Measurements from ENCODE around the gene ZBTB37. TPM values are rescaled to one million over a fixed set of nuclear protein-coding genes. Genes with fewer than 3 reads are reported as not detected.
"Not testable (repeated sequence)": the region's sequence is repeated elsewhere in the genome, so short reads cannot be mapped to it uniquely, and the experiment has no call there.

The ZBTB37 gene
- total and polyA plus RNA-seq, 12 donors = 0.91 to 20.4 (median 9.5) TPM

GRCh38 chr1:173860065-173860464, 8.1 kb upstream of the ZBTB37 start:
- no peak for DNase-seq
- H3K4me1 ChIP-seq (replicated peaks in 1 of 2) = peaks cover 0 to 15% of the 10 kb centered on the region in 2 donors
- TF ChIP-seq CTCF (IDR thresholded peaks at IDR 0.05) (no peak), POLR2A (IDR thresholded peaks at IDR 0.05) (no peak)
- no peaks in the 10 kb centered on the region for H3K9me3 ChIP-seq (replicated peaks in 1 of 3)
- H3K36me3 ChIP-seq (replicated peaks in 1 of 2) = peaks cover 0 to 53% of the 10 kb centered on the region in 2 donors
- no peak overlapping the region for H3K4me3 ChIP-seq
- H3K27me3 ChIP-seq = no peaks in the 10 kb centered on the region
- 76 to 100% (median 95%) methylated on average over 1 of the region's 1 CpG for WGBS, 4 donors
- H3K27ac ChIP-seq = no peak overlapping the region
- intact Hi-C loops (cut with DNase I) = no loop called here

DNA sequence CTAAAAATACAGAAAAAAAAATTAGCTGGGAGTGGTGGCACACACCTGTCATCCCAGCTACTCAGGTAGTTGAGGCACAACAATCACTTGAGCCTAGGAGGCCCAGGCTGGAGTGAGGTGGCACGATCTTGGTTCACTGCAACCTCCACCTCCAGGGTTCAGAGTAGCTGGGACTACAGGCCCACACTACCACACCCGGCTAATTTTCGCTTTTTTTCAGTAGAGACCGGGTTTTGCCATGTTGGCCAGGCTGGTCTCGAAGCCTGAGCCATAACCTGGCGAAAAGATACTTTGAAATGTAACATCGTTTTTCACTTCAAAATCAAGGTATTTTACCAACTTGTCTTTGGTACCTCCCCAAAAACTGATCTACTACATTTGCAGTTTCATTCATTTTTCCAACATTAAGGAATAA, 6.4 kb upstream of the ZBTB37 start:
- H3K27ac ChIP-seq = no peak overlapping the region
- 95 to 98% (median 96%) methylated on average over 7 of the region's 7 CpGs for WGBS, 4 donors
- no peaks in the 10 kb centered on the region for H3K9me3 ChIP-seq (replicated peaks in 1 of 3)
- no peak for DNase-seq
- no peaks in the 10 kb centered on the region for H3K27me3 ChIP-seq
- H3K4me3 ChIP-seq = no peak overlapping the region
- no peak for TF ChIP-seq CTCF (IDR thresholded peaks at IDR 0.05)
- no peak for TF ChIP-seq POLR2A (IDR thresholded peaks at IDR 0.05)
- peaks cover 0 to 60% of the 10 kb centered on the region in 2 donors for H3K36me3 ChIP-seq (replicated peaks in 1 of 2)
- intact Hi-C loops (cut with DNase I) = no loop called here
- peaks cover 5 to 31% of the 10 kb centered on the region in 2 donors for H3K4me1 ChIP-seq (replicated peaks in 1 of 2)

- DNase-seq; H3K4me3 ChIP-seq; H3K9me3 ChIP-seq (replicated peaks in 1 of 3); H3K27ac ChIP-seq; H3K27me3 ChIP-seq; intact Hi-C loops (cut with DNase I): not testable (repeated sequence)
- WGBS, 4 donors = 84 to 89% (median 87%) methylated on average over 13 of the region's 13 CpGs
- peaks cover 10 to 35% of the 10 kb centered on the region in 2 donors for H3K4me1 ChIP-seq (replicated peaks in 1 of 2)
- peaks cover 0 to 55% of the 10 kb centered on the region in 2 donors for H3K36me3 ChIP-seq (replicated peaks in 1 of 2)
These were observed 5.9 kb upstream of the ZBTB37 start for GRCh38 chr1:173862146-173862768.

DNA sequence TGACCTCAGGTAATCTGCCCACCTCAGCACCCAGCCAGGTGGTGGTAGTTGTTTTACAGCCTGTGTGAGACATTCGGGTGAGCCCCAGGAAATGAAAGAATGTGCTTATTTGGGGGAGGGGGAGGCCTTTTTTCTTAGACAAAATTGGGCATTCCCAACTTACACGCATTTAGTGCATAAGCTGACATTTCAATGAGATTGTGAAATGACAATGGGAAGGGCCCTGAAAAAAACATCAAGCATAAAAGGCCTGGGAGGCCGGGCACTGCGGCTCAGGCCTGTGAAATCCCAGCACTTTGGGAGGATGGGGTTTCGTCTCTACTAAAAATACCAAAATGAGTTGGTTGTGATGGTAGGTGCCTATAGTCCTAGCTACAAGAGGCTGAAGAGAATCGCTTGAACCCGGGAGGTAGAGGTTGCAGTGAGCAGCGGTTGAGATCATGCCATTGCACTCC, 5.4 kb upstream of the ZBTB37 start:
- peaks cover 0 to 49% of the 10 kb centered on the region in 2 donors for H3K36me3 ChIP-seq (replicated peaks in 1 of 2)
- no peaks in the 10 kb centered on the region for H3K9me3 ChIP-seq (replicated peaks in 1 of 3)
- peaks cover 10 to 35% of the 10 kb centered on the region in 2 donors for H3K4me1 ChIP-seq (replicated peaks in 1 of 2)
- no peak for DNase-seq
- no peak for TF ChIP-seq POLR2A (IDR thresholded peaks at IDR 0.05)
- H3K4me3 ChIP-seq = no peak overlapping the region
- 77 to 87% (median 80%) methylated on average over 8 of the region's 8 CpGs for WGBS, 4 donors
- intact Hi-C loops (cut with DNase I) = no loop called here
- no peak overlapping the region for H3K27ac ChIP-seq
- no peaks in the 10 kb centered on the region for H3K27me3 ChIP-seq

DNA sequence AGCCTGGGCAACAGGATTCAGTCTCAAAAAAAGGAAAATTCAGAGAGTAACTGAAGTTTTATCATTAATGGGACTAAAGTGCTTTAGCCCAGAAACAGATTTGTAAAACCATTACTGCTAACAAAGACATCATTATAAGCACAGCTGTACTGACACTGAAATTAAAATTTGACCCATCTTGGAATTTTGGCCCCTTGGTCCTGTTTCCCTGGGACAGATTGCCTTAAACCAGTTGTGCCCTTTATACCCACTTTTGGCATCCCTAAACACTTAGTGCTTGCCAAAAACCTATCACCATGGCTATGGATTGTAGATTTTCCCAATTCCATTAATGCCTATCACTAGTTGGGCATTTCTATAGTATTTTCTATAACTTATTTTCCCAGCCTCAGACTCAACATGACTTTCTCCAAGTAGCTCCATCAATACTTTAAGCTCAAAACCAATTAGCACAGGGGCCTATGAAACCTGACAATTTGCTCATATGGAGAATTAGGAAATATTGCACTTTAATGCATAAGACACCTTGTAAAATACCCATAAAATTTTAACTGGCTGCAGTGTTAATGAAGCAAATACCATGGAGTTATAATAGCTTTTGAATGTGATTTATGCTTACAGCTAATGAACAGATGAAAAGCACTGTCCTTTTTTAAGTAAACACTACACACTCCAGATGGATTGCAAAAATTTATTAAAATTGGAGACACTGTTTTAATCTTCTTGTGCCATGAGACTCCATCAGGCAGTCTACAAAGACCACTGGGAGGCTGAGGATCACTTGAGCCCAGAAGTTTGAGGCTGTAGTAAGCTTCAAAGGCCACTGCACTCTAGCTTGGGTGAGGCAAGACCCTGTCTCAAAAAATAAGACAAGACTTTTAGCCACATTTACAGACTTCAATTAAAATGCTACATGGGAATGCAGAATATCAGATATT, 4.7 kb upstream of the ZBTB37 start:
- no peak for DNase-seq
- no peak overlapping the region for H3K4me3 ChIP-seq
- intact Hi-C loops (cut with DNase I) = no loop called here
- H3K9me3 ChIP-seq (replicated peaks in 1 of 3) = no peaks in the 10 kb centered on the region
- peaks cover 10 to 35% of the 10 kb centered on the region in 2 donors for H3K4me1 ChIP-seq (replicated peaks in 1 of 2)
- peaks cover 0 to 45% of the 10 kb centered on the region in 2 donors for H3K36me3 ChIP-seq (replicated peaks in 1 of 2)
- TF ChIP-seq POLR2A (IDR thresholded peaks at IDR 0.05) (no peak), CTCF (IDR thresholded peaks at IDR 0.05) (no peak)
- no peak overlapping the region for H3K27ac ChIP-seq
- H3K27me3 ChIP-seq = no peaks in the 10 kb centered on the region

All from adrenal gland (tissue), 12 donors.